Thoracic aorta (tissue), 2 donors: ENCODE data around the gene SLC28A1. TPM values are rescaled to one million over a fixed set of nuclear protein-coding genes. Genes with fewer than 3 reads are reported as not detected.

Experiments used
- ATAC-seq: fragments of 150-250 bp; one replicate; pipeline ENCODE4 v1.8.0; 2017; ENCODE audit warnings: low read depth; ENCODE audit not compliant: insufficient number of reproducible peaks, low FRiP score
- DNase-seq: peaks from one replicate; pipeline ENCODE4 v3.0.0-alpha.2; 2020; ENCODE audit warnings: low spot score
- H3K27ac ChIP-seq, 2 donors: fragments of 200-600 bp; sonication (generic); 1 replicate in 1 of 2; 2 replicates in 1 of 2; pipeline ENCODE4 v1.5.1; 2016; ENCODE audit warnings: mild to moderate bottlenecking in 2 of 2, moderate library complexity in 2 of 2
- H3K27me3 ChIP-seq: fragments of 200-600 bp; sonication (generic); replicated peaks from 2 replicates; pipeline ENCODE4 v1.6.0; 2016; ENCODE audit warnings: mild to moderate bottlenecking; ENCODE audit not compliant: insufficient read depth
- H3K36me3 ChIP-seq: fragments of 200-600 bp; sonication (generic); one replicate; pipeline ENCODE4 v1.5.1; 2016
- H3K4me1 ChIP-seq, 2 donors: fragments of 200-600 bp; sonication (generic); 1 replicate in 1 of 2; 2 replicates in 1 of 2; pipeline versions ENCODE4 v1.5.1 to v1.6.0; 2016; ENCODE audit warnings: low read depth in 2 of 2, mild to moderate bottlenecking in 1 of 2; ENCODE audit not compliant: control insufficient read depth in 1 of 2
- H3K4me3 ChIP-seq: fragments of 200-600 bp; sonication (generic); 2 replicates; pipeline ENCODE4 v1.5.1; 2016; ENCODE audit warnings: mild to moderate bottlenecking
- H3K9me3 ChIP-seq: fragments of 200-600 bp; sonication (generic); 2 replicates; pipeline ENCODE4 v1.5.1; 2016
- total RNA-seq, 2 donors: library from RNA; depleted of rRNA; stranded (reverse); fragments of >200 nt; gene quantifications; one replicate each; pipeline versions ENCODE4 v1.1.0 to v1.2.3, GENCODE V29; 2016
- TF ChIP-seq, protein P1 (sequence below): fragments of 200-600 bp; sonication (generic); IDR thresholded peaks from one replicate; pipeline ENCODE4 v1.5.1; 2019; ENCODE audit warnings: antibody characterized with exemption

SLC28A1 gene
- total RNA-seq, 2 donors from 2014 or later = 0.41 to 1.6 TPM

DNA sequence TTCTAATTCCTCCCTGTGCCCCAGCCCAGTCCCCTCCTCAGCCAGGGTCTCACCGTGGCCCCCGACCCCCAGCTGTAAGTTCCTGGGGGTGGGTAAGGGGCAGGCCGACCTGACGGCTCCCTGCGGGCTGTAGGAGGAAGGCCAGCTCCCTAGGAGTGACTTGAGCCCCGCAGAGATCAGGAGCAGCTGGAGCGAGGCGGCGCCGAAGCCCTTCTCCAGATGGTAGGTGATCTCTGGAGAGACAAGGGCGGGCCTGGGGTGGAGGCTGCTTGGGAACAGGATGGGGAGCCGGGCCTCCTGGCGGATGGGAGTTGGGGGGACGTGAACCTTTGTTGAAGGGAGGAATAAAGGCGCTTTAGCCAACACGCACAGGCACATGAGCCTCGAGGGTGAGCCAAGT, 4.2 kb downstream of the SLC28A1 start:
- no peak for ATAC-seq
- Histone ChIP-seq H3K4me3 (no peak overlapping the region), H3K36me3 (no peaks in the 10 kb centered on the region), H3K27ac (no peak overlapping the region), H3K9me3 (no peaks in the 10 kb centered on the region), H3K27me3 (no peaks in the 10 kb centered on the region), H3K4me1 (peaks cover 3 to 37% of the 10 kb centered on the region in 2 donors)
- DNase-seq = no peak
- TF ChIP-seq, protein P1, sequence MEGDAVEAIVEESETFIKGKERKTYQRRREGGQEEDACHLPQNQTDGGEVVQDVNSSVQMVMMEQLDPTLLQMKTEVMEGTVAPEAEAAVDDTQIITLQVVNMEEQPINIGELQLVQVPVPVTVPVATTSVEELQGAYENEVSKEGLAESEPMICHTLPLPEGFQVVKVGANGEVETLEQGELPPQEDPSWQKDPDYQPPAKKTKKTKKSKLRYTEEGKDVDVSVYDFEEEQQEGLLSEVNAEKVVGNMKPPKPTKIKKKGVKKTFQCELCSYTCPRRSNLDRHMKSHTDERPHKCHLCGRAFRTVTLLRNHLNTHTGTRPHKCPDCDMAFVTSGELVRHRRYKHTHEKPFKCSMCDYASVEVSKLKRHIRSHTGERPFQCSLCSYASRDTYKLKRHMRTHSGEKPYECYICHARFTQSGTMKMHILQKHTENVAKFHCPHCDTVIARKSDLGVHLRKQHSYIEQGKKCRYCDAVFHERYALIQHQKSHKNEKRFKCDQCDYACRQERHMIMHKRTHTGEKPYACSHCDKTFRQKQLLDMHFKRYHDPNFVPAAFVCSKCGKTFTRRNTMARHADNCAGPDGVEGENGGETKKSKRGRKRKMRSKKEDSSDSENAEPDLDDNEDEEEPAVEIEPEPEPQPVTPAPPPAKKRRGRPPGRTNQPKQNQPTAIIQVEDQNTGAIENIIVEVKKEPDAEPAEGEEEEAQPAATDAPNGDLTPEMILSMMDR = no peak

DNA sequence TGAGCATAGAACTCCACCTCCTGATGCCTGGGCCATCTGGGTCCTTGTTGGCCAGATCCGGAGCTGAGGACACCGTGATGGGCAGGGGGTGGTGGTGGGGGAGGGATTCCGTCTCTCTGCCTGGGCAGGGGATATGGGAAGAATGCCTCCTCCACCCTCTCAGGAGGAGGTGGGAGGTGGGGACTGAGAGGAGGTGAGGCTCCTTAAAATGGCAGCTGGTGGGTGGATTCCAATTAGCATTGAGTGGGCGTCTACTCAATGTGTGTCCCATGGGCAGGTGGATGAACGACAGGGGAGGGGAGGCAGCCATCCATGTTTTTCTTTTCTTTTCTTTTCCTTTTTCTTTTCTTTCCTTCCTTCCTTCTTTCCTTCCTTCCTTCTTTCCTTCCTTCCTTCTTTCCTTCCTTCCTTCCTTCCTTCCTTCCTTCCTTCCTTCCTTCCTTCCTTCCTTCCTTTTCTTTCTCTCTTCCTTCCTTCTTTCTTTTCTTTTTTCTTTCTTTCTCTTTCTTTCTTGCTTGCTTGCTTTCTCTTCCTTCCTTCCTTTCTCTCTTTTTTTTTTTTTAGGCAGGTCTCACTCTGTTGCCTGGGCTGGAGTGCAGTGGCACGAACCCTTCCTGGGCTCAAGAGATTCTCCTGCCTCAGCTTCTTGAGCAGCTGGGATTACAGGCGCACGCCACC, 5.0 kb downstream of the SLC28A1 start:
- ATAC-seq (no peak), DNase-seq (no peak)
- Histone ChIP-seq H3K9me3 (no peaks in the 10 kb centered on the region), H3K27me3 (no peaks in the 10 kb centered on the region), H3K27ac (no peak overlapping the region), H3K36me3 (no peaks in the 10 kb centered on the region), H3K4me1 (peaks cover 0 to 29% of the 10 kb centered on the region in 2 donors), H3K4me3 (no peak overlapping the region)
- TF ChIP-seq, protein P1 = no peak

DNA sequence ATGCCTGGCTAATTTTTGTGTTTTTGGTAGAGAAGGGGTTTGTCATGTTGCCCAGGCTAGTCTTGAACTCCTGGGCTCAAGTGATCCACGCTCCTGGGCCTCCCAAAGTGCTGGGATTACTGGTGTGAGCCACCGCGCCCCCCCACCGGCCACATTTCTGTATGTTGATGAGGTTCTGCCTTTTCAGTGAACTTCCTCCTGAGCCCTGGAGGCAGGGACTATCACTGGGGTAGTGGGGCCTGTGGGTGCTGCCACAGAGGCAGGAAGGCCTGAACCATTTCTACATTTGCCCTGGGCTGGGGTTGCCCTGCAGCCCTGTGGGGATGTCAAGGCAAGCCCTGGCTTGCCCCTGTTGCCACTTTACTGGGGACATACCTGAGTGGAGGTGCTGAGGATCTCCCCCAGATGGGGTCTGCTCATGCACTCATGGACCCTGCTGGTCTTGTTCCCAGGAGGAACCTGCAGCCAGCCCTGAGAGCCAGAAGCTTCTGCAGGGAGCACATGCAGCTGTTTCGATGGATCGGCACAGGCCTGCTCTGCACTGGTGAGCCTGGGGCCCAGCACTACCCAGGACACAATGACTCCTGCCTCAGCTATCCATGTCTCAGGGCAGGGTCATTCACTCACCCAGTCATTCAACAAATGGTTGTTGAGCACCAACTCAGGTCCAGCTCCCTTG, 5.7 kb downstream of the SLC28A1 start:
- DNase-seq (no peak), ATAC-seq (no peak)
- H3K4me1 ChIP-seq = peaks cover 0 to 22% of the 10 kb centered on the region in 2 donors
- H3K36me3 ChIP-seq = no peaks in the 10 kb centered on the region
- no peaks in the 10 kb centered on the region for H3K27me3 ChIP-seq
- H3K9me3 ChIP-seq = no peaks in the 10 kb centered on the region
- no peak overlapping the region for H3K27ac ChIP-seq
- TF ChIP-seq, protein P1 = no peak
- H3K4me3 ChIP-seq = no peak overlapping the region

DNA sequence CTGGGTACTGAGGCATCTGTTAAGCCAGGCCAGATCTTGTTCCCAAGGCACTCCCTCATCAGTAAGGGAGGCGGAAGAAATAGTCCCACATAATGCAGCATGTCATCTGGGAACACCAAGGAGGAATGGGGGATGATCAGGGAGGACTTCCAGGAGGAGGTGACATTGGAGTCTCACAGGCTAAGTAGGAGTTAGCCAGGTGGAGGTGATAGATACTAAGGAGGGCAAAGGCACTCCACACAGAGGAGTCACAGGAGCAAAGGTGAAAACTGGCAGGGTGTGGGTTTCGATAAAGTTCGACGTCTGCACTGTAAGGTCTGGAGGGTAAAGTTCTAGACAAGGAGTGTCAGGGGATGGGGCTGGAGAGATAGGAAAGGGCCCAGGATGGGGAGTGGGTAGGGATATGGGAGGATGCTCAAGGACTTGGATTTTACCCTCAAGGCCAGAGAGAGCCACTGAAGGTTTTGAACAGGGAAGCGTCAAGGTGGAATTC, 6.3 kb downstream of the SLC28A1 start:
- no peaks in the 10 kb centered on the region for H3K27me3 ChIP-seq
- ATAC-seq (no peak), DNase-seq (no peak)
- H3K9me3 ChIP-seq = no peaks in the 10 kb centered on the region
- peaks cover 0 to 19% of the 10 kb centered on the region in 2 donors for H3K4me1 ChIP-seq
- TF ChIP-seq, protein P1 = no peak
- no peak overlapping the region for H3K27ac ChIP-seq
- H3K36me3 ChIP-seq = no peaks in the 10 kb centered on the region
- no peak overlapping the region for H3K4me3 ChIP-seq

DNA sequence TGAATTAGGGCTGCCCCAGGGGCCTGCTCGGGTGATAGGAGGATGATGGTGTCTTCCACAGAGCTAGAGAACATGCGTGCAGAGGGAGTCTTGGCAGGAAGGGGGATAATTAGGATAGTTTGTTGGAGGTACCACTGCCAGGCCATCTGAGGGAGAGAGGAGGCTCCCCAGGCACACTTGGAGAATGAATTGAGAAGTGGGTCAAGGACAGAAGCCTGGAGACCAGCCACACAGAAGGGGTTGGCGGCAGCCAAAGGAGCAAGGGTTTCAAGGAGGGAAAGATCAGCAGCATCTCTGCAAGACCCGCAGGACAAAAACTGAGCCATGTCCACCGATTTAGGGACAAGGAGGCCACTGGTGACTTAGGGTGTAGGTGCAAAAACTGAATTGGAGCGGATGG, 6.9 kb downstream of the SLC28A1 start:
- Histone ChIP-seq H3K4me3 (no peak overlapping the region), H3K27me3 (no peaks in the 10 kb centered on the region), H3K27ac (no peak overlapping the region), H3K36me3 (no peaks in the 10 kb centered on the region), H3K4me1 (peaks cover 0 to 16% of the 10 kb centered on the region in 2 donors), H3K9me3 (no peaks in the 10 kb centered on the region)
- DNase-seq (no peak), ATAC-seq (no peak)
- TF ChIP-seq, protein P1 = no peak
